Upper lobe of left lung (tissue), 4 donors: ENCODE data around the gene PPDPF.

Source experiments
- CTCF ChIP-seq, 6 experiments: fragments of 450-650 bp in 4 of 6; fragments of 200-600 bp in 2 of 6; sonication (generic) in 2 of 6; IDR thresholded peaks; one replicate each; pipeline ENCODE4 v1.5.1; 2016 to 2019; ENCODE audit warnings: antibody characterized with exemption in 6 of 6
- EP300 ChIP-seq, 4 donors: sonication (generic); formaldehyde crosslinking; IDR thresholded peaks; one replicate each; pipeline ENCODE4 v1.5.1; 2017; ENCODE audit warnings: antibody characterized with exemption in 4 of 4, control low read depth in 2 of 4
- POLR2A ChIP-seq, 4 donors: fragments of 450-650 bp; IDR thresholded peaks; one replicate each; pipeline ENCODE4 v1.5.1; 2016 to 2017; ENCODE audit warnings: antibody characterized with exemption in 4 of 4, mild to moderate bottlenecking in 2 of 4
- POLR2AphosphoS5 ChIP-seq, 2 donors: sonication (generic); formaldehyde crosslinking; IDR thresholded peaks; one replicate each; pipeline ENCODE4 v1.5.1; 2017; ENCODE audit warnings: antibody characterized with exemption in 2 of 2

- no peak for TF ChIP-seq EP300 (IDR thresholded peaks at IDR 0.05)
- no peak for TF ChIP-seq CTCF (IDR thresholded peaks at IDR 0.05)
- TF ChIP-seq POLR2A (IDR thresholded peaks at IDR 0.05), result no peak
- no peak for TF ChIP-seq POLR2AphosphoS5 (IDR thresholded peaks at IDR 0.05)
Observed at GRCh38 chr20:63492518-63492917, 28.0 kb upstream of the PPDPF start.
